Hypothalamus (tissue), 51 donors: ENCODE data around the gene HOOK2.

Experiments
- DNase-seq, 51 donors: peaks; one replicate each; lab custom pipeline; 2025; lab: John Stamatoyannopoulos, UW

Gene HOOK2

GRCh38 chr19:12784871-12785430 is 9.6 kb upstream of the HOOK2 start:
- peak in 3 of 51 donors; percentile 3 to 18 (median 3) for DNase-seq

DNA sequence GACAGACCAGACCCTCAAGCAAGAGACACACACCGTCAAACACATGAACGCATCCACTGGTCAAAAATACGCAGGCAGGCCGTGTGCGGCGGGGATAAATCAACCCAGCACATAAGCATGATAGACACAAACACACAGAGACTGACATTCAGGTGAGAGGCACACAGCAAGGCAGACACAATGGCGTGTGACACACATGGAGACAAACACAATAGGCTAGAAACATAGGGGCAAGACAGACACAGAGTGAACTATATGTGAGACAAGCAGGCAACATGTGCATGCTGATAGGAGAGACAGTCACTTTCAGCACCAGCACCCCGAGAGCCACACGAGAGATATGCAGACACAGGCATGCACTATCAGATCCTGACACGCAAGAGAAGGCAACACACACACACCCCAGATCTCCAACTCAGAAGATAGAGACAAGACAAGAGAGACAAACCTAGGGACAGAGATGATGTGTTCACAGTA is 9.1 kb upstream of the HOOK2 start:
- DNase-seq, result peak in 2 of 51 donors; percentile 18 to 22

- DNase-seq, result peak in 13 of 51 donors; percentile 6 to 33 (median 17)
Measured at GRCh38 chr19:12783849-12784393, 8.6 kb upstream of the HOOK2 start.

GRCh38 chr19:12783291-12783848 is 8.0 kb upstream of the HOOK2 start:
- no peak for DNase-seq

GRCh38 chr19:12782424-12783290 is 7.3 kb upstream of the HOOK2 start:
- peak in 48 of 51 donors; percentile 42 to 96 (median 84) for DNase-seq

- peak in 2 of 51 donors; percentile 63 to 75 for DNase-seq
Measured at GRCh38 chr19:12782174-12782423, 6.7 kb upstream of the HOOK2 start.

DNA sequence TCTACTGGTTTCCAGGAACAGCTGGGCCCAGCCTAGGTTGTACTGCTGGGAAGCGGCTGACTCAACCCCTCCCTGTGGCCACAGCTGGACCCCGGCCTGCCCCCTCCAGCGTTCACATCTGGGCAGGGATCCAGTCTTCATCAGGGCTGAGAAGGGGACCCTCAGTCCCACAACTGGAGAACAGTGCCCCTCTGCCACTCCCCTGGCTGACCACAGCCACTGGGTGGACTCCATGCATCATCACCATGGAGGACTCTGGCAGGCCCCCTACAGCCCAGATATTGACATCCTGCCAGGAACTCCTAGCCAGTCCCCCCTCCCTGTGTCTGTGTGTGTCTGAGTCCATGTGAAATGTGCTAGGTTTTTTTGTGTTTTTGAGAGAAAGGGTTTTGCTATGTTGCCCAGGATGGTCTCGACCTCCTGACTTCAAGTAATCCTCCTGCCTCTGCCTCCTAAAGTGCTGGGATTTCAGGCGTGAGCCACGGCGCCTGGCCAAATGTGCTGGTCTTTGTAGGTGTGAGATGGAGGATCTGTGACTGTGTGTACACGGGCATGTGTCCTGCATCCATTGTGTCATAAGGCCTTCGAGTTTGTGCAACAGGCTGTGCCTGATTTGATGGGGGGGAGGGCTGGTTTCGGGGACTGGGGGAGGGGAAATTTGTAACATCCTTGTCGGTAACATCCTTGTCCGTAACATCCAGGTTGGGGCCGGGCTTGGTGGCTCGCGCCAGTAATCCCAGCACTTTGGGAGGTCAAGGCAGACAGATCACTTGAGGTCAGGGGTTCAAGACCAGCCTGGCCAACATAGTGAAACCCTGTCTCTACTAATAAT is 4.0 kb upstream of the HOOK2 start:
- DNase-seq, result peak in 20 of 51 donors; percentile 6 to 71 (median 28)

GRCh38 chr19:12778905-12779161 is 3.5 kb upstream of the HOOK2 start:
- peak in 1 of 51 donors; percentile 20 for DNase-seq

GRCh38 chr19:12778017-12778904 is 2.9 kb upstream of the HOOK2 start:
- DNase-seq, result peak in 40 of 51 donors; percentile 10 to 84 (median 52)

DNA sequence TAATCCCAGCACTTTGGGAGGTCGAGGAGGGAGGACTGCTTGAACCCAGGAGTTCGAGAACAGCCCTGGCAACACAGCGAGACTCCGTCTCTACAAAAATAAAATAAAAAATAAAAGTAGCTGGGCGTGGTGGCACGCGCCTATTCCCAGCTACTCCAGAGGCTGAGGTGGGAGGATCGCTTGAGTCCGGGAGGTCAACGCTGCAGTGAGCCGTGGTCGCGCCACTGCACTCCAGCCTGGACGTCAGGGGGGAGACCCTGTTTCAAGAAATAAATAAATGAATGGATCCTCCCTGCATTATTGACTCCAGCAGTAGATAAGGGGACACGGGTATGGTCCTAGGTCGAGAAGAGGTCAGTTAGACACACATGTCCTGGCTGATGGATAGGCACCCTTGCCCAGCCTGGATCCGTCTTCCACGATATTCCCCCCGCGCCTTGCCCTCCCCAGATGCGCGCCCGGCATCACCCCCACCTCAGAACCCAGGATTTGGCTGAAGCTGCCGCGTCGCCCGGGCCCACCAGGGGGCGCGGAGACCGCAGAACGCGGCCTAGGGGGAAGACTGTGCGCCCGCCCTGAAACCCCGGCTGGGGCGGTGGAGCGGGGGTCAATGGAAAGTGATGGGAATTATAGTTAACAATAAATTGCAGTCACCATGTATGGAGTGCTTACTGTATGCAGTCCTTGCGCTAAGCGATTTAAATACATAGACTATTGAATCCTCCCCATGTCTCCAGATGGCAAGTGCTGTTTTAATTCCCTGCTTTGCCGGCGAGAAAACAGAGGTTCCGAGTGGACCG is 2.1 kb upstream of the HOOK2 start:
- peak in 47 of 51 donors; percentile 16 to 86 (median 65) for DNase-seq

DNA sequence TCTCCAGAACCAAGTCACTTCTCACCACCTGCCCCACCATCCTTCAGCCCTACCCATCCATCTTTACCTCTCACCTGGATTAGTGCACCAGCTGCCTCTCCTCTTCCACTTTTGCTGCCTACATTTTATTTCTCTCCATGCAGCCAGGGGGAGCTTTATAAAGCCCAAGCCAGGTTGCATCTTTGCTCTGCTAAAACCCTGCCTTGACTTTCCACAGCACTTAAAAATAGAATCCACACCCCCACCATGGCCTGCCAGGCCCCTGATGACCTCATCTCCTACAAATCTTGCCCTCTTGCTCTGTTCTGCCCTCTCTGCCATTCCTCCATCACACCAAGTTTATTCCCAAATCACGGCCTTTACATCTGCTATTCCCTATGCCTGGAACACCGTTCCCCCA is 1.8 kb downstream of the HOOK2 start:
- DNase-seq, result no peak

- no peak for DNase-seq
Measured at GRCh38 chr19:12772323-12772722, 3.0 kb downstream of the HOOK2 start.

DNA sequence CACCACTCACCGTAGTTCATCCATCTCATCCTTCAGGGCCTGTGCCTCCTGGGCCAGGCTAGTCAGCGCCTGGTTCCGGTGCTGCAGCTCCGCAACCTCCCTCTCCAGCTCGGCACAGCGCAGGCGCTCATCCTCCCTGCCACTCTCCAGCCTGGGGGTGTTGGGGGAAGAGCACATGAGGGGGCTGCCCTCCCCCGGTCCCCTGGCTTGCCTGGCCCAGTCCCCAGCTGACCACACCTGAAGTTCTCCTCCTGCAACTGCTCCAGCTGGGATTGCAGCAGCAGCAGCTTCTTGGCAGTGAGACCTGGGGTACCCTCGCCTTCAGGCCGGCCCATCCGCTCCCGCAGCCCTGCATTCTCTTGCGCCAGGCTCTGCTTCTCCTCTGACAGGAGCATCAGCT is 4.4 kb downstream of the HOOK2 start:
- DNase-seq, result no peak

- DNase-seq, result no peak
Measured at GRCh38 chr19:12769689-12770088, 5.7 kb downstream of the HOOK2 start.

- no peak for DNase-seq
Measured at GRCh38 chr19:12767666-12768065, 7.7 kb downstream of the HOOK2 start.

GRCh38 chr19:12767150-12767549 is 8.2 kb downstream of the HOOK2 start:
- DNase-seq, result no peak

DNA sequence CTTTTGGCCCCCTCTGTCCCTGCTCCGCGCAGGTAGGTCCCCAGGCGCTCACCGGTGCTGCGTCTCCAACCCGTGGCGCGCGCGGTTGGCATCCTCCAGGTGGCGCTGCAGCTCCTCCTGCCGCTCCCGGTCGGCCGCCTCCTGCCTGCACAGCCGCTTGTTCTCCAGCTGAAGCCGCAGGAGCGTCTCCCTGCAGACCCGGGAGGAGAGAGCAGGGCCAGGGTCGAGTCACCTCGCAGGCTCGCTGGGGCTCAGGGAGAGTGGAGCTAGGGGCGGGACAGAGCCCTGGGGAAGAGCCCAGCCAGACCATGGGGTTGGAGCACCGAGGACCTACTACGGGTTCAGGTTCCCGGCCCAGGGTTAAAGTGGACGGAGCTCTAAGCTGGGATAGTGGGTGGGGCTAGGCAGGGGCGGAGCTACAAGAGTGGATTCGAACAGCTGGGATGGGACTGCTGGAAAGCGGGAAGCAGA is 9.3 kb downstream of the HOOK2 start:
- DNase-seq, result peak in 37 of 51 donors; percentile 14 to 82 (median 50)

DNA sequence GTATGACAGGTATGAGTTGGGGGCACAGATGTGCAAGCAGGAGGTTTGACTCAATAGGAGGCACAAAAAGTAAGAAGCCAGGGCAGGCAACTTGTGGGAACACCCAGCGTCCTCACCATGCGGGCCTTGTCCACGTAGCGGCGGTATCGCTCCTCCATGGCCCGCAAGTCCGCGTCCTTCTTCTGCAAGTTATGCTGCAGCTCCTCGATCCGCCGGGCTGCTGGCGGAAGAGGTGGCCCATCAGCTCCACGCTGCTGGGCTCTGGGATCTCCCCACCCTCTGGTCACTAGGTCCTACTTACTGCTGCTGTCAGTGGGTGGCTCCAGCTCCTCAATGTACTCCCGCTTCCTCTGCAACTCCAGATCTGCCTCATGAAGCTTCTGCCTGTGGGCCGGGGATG is 10.7 kb downstream of the HOOK2 start:
- no peak for DNase-seq

- DNase-seq, result no peak
Measured at GRCh38 chr19:12763100-12763499, 12.3 kb downstream of the HOOK2 start.
